GM23338 (cell line): ENCODE measurements around the gene FGD3. TPM values are rescaled to one million over a fixed set of nuclear protein-coding genes. Genes with fewer than 3 reads are reported as not detected.

ENCODE experiments used
- CREB1 ChIP-seq: fragments of 250-450 bp; sonication (Bioruptor Pico); IDR thresholded peaks from 2 replicates; pipeline ENCODE4 v1.5.0; 2020; ENCODE audit warnings: low read depth, mild to moderate bottlenecking, moderate library complexity
- ETS1 ChIP-seq: IDR thresholded peaks from 2 replicates; pipeline ENCODE4 v1.6.1; 2016; ENCODE audit warnings: antibody characterized with exemption
- JUNB ChIP-seq: IDR thresholded peaks from one replicate; pipeline ENCODE4 v1.6.1; 2016; ENCODE audit warnings: antibody characterized with exemption; ENCODE audit not compliant: unreplicated experiment
- POLR2AphosphoS5 ChIP-seq: IDR thresholded peaks from 2 replicates; pipeline ENCODE4 v1.6.1; 2016; ENCODE audit warnings: antibody characterized with exemption, low read depth
- STAT1 ChIP-seq: IDR thresholded peaks from one replicate; pipeline ENCODE4 v1.6.1; 2016; ENCODE audit warnings: antibody characterized with exemption; ENCODE audit not compliant: unreplicated experiment
- ZNF114 ChIP-seq: fragments of 250-450 bp; sonication (Bioruptor Pico); IDR thresholded peaks from 2 replicates; pipeline ENCODE4 v1.5.0; 2020; ENCODE audit warnings: mild to moderate bottlenecking, moderate library complexity
- ZNF331 ChIP-seq: fragments of 250-450 bp; sonication (Bioruptor Pico); IDR thresholded peaks from 2 replicates; pipeline ENCODE4 v1.5.0; 2020; ENCODE audit warnings: low read depth, mild to moderate bottlenecking, moderate library complexity
- ZNF462 ChIP-seq: fragments of 250-450 bp; sonication (Bioruptor Pico); IDR thresholded peaks from 2 replicates; pipeline ENCODE4 v1.5.0; 2020; ENCODE audit warnings: mild to moderate bottlenecking, moderate library complexity
- polyA plus RNA-seq: library from polyadenylated mRNA; unstranded; fragments of >200 nt; fragmentation: Nextera tagmentation; extraction: Ambion mirVana; gene quantifications from 2 replicates; pipeline ENCODE4 v1.2.1, GENCODE V29; 2016
- total RNA-seq: library from RNA; depleted of rRNA; stranded (reverse); fragments of >200 nt; shearing (Covaris generic); gene quantifications from 2 replicates; pipeline ENCODE4 v1.2.3, GENCODE V29; 2014

The FGD3 gene
- total and polyA plus RNA-seq, 2 experiments from 2014 or later, result 0.95 to 1.7 TPM

- TF ChIP-seq ZNF462 (CRISPR knock-in tag), result no peak
- TF ChIP-seq ZNF114 (CRISPR knock-in tag), result no peak
- no peak for TF ChIP-seq POLR2AphosphoS5
- TF ChIP-seq CREB1 (CRISPR knock-in tag), result no peak
- no peak for TF ChIP-seq ZNF331 (CRISPR knock-in tag)
- TF ChIP-seq ETS1, result no peak
- no peak for TF ChIP-seq JUNB
- no peak for TF ChIP-seq STAT1
These were observed 35.5 kb upstream of the FGD3 start (continued) for GRCh38 chr9:92911511-92912475.
